Measurements from ENCODE around the gene CD68.

Gene CD68

GRCh38 chr17:7548585-7549400 lies 30.6 kb upstream of the CD68 start, which contains the start of gene TNFSF12:
TNFSF12 (plus strand) TSS chr17:7549058; CDS start chr17:7549154, 96 bp downstream.
- TF ChIP-seq, protein P1, sequence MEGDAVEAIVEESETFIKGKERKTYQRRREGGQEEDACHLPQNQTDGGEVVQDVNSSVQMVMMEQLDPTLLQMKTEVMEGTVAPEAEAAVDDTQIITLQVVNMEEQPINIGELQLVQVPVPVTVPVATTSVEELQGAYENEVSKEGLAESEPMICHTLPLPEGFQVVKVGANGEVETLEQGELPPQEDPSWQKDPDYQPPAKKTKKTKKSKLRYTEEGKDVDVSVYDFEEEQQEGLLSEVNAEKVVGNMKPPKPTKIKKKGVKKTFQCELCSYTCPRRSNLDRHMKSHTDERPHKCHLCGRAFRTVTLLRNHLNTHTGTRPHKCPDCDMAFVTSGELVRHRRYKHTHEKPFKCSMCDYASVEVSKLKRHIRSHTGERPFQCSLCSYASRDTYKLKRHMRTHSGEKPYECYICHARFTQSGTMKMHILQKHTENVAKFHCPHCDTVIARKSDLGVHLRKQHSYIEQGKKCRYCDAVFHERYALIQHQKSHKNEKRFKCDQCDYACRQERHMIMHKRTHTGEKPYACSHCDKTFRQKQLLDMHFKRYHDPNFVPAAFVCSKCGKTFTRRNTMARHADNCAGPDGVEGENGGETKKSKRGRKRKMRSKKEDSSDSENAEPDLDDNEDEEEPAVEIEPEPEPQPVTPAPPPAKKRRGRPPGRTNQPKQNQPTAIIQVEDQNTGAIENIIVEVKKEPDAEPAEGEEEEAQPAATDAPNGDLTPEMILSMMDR (IDR thresholded peaks at IDR 0.05; ENCODE audit: low read depth, low read length): peak; percentile 22
- no peak for DNase-seq (ENCODE audit: extremely low read depth, low read depth)

- TF ChIP-seq, protein P1 (IDR thresholded peaks at IDR 0.05; ENCODE audit: low read depth, low read length): no peak
- DNase-seq (ENCODE audit: extremely low read depth, low read depth): no peak
These were observed 29.9 kb upstream of the CD68 start for GRCh38 chr17:7549401-7550055.

GRCh38 chr17:7550344-7550743 lies 29.1 kb upstream of the CD68 start:
- TF ChIP-seq, protein P1 (IDR thresholded peaks at IDR 0.05; ENCODE audit: low read depth, low read length): no peak
- DNase-seq (ENCODE audit: extremely low read depth, low read depth): no peak

- no peak for DNase-seq (ENCODE audit: extremely low read depth, low read depth)
- TF ChIP-seq, protein P1 (IDR thresholded peaks at IDR 0.05; ENCODE audit: low read depth, low read length): no peak
These were observed 28.0 kb upstream of the CD68 start for GRCh38 chr17:7551396-7551795.

GRCh38 chr17:7552621-7553051 lies 26.8 kb upstream of the CD68 start:
- TF ChIP-seq, protein P1 (IDR thresholded peaks at IDR 0.05; ENCODE audit: low read depth, low read length): no peak
- DNase-seq (ENCODE audit: extremely low read depth, low read depth): no peak

DNA sequence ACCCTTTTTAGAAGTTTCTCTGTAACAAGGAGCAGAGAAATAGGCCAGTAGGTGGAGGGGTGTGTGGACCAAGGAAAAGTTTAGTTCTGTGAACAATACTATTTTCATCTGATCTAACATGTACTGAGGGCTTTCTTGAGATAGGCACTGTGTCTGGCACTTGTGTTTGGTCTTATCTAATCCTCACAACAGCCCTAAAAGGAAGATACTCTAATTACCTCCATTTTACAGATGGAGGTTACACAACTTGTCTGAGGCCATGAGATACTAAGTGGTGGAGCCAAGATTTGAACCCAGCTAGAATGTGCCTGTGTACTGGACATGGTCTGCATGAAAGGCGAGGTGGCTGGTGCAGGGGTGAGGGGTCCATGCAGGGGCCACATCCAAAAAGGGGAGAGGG lies 26.1 kb upstream of the CD68 start:
- no peak for DNase-seq (ENCODE audit: extremely low read depth, low read depth)
- TF ChIP-seq, protein P1 (IDR thresholded peaks at IDR 0.05; ENCODE audit: low read depth, low read length): no peak

DNA sequence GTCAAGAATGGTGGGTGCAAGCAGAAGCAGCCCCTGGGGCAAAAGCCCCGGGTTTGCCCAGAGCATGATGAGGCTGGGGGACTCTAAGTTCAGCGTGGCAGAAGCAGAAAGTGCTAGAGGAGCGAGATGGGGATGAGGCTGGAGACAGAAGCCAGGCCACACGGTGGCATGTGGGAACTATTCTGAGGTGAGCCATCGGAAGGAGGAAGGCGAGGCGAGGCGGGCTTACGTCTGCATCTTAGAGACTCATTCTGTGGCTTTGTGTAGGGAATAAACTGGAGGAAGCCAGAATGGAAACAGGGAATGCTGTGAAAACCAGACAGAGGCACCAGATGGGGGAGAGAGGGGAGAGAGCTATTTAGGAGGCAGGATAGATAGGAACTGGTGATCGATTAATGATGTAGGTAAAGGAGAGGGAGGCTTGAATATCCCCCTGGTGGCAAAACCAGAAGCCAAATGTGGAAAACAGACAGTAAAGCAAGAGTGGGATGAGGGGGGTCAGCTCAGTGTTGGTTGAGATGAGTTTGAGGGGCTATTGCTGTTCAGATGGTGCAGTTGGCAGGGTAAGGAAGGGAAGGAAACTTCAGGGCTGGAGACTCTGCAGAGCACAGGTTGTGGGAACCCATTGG lies 24.0 kb upstream of the CD68 start:
- DNase-seq (ENCODE audit: extremely low read depth, low read depth): no peak
- TF ChIP-seq, protein P1 (IDR thresholded peaks at IDR 0.05; ENCODE audit: low read depth, low read length): peak; percentile 2; the same call in 1 of the 2 replicates
